SK-N-MC (cell line): ENCODE results near the gene PHLDA1.

ENCODE experiments used
- DNase-seq: peaks from one replicate; pipeline ENCODE4 v3.0.0-alpha.2; 2011; ENCODE audit warnings: low read depth, low spot score
- H3K27ac ChIP-seq: fragments of 200-600 bp; sonication (generic); 2 replicates; pipeline ENCODE4 v1.5.1; 2016; ENCODE audit warnings: mixed run types
- H3K36me3 ChIP-seq: fragments of 200-600 bp; sonication (generic); 2 replicates; pipeline ENCODE4 v1.6.1; 2017; ENCODE audit warnings: antibody characterized with exemption, low read length, mixed read lengths; ENCODE audit not compliant: insufficient read depth
- H3K4me3 ChIP-seq: fragments of 200-600 bp; sonication (generic); 2 replicates; pipeline ENCODE4 v1.5.1; 2016
- H3K9ac ChIP-seq: fragments of 200-600 bp; sonication (generic); 2 replicates; pipeline ENCODE4 v1.8.0; 2017; ENCODE audit warnings: mixed run types, mixed read lengths; ENCODE audit not compliant: insufficient read length
- H3K9me3 ChIP-seq: fragments of 200-600 bp; sonication (generic); 2 replicates; pipeline ENCODE4 v1.6.1; 2017; ENCODE audit warnings: low read depth, mild to moderate bottlenecking, antibody characterized with exemption, low read length, moderate library complexity, mixed read lengths
- EZH2 ChIP-seq: fragments of 200-600 bp; sonication (generic); IDR thresholded peaks from one replicate; pipeline ENCODE4 v1.6.1; 2017; ENCODE audit warnings: antibody characterized with exemption
- FOXP2 ChIP-seq: optimal IDR thresholded peaks from 2 replicates; pipeline ENCODE3; 2011; ENCODE audit warnings: mild to moderate bottlenecking, moderate library complexity; ENCODE audit not compliant: insufficient read depth; ENCODE audit errors: extremely low read length, control extremely low read depth
- POLR2AphosphoS5 ChIP-seq: IDR thresholded peaks from 2 replicates; pipeline ENCODE4 v1.6.1; 2012; ENCODE audit warnings: mild to moderate bottlenecking, low read depth, low read length, borderline replicate concordance

Gene PHLDA1

GRCh38 chr12:76024942-76025600, 6.5 kb downstream of the PHLDA1 start:
- TF ChIP-seq POLR2AphosphoS5 (no peak), FOXP2 (no peak), EZH2 (no peak)
- Histone ChIP-seq H3K27ac (no peak overlapping the region), H3K36me3 (no peaks in the 10 kb centered on the region), H3K9me3 (no peaks in the 10 kb centered on the region), H3K9ac (no peak overlapping the region), H3K4me3 (no peak overlapping the region)
- DNase-seq = no peak

DNA sequence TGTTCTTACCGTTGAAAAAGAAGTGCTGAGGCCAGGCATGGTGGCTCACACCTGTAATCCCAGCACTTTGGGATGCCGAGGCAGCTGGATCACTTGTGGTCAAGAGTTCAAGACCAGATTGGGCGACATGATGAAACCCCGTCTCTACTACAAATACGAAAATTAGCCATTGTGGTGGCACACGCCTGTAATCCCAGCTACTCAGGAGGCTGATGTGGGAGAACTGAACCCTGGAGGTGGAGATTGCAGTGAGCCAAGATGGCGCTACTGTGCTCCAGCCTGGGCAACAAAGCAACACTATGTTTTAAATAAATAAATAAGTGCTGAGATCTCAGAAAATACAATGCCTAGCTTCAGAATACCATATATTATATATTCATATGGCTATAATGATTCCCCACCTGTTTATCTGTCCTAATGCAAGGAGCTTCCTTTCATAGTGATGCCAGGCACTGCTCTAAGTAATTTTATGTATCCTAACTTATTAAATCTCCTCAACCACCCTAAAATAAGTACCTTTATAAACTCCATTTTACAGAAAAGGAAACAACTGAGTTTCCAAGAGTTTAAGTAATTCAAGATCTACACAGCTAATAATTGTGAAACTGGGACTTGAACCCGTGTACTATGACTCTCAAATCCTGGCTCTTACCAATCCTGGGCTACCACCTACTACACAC, 7.3 kb downstream of the PHLDA1 start:
- Histone ChIP-seq H3K9me3 (no peaks in the 10 kb centered on the region), H3K36me3 (no peaks in the 10 kb centered on the region), H3K27ac (no peak overlapping the region), H3K9ac (no peak overlapping the region), H3K4me3 (no peak overlapping the region)
- TF ChIP-seq FOXP2 (no peak), POLR2AphosphoS5 (no peak), EZH2 (no peak)
- DNase-seq = no peak

- no peak overlapping the region for H3K27ac ChIP-seq
- H3K9ac ChIP-seq = no peak overlapping the region
- TF ChIP-seq FOXP2 (no peak), POLR2AphosphoS5 (no peak), EZH2 (no peak)
Measured at GRCh38 chr12:76023069-76023690, 8.4 kb downstream of the PHLDA1 start.

DNA sequence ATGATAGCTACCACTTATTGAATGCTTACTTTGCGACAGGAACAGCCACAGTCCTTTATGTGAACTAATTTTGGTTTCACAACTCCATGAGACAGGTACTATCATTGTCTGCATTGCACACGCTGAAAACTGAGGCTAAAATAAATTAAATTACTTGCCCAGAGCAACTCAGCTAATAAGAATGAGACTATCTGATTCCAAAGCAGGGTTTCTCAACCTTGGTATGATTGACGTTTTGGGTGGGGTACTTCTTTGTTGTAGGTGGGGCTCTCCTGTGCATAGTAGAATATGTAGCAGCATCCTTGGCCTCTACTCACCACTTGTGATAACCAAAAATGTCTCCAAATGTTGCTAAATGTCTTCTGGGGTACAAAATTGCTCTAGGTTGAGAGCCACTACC, 9.1 kb downstream of the PHLDA1 start:
- no peak for DNase-seq
- Histone ChIP-seq H3K27ac (no peak overlapping the region), H3K4me3 (no peak overlapping the region)

More at GRCh38 chr12:76023069-76023690, 8.4 kb downstream of the PHLDA1 start:
- H3K9me3 ChIP-seq = no peaks in the 10 kb centered on the region
- H3K36me3 ChIP-seq = no peaks in the 10 kb centered on the region
- no peak for DNase-seq
- no peak overlapping the region for H3K4me3 ChIP-seq

DNA sequence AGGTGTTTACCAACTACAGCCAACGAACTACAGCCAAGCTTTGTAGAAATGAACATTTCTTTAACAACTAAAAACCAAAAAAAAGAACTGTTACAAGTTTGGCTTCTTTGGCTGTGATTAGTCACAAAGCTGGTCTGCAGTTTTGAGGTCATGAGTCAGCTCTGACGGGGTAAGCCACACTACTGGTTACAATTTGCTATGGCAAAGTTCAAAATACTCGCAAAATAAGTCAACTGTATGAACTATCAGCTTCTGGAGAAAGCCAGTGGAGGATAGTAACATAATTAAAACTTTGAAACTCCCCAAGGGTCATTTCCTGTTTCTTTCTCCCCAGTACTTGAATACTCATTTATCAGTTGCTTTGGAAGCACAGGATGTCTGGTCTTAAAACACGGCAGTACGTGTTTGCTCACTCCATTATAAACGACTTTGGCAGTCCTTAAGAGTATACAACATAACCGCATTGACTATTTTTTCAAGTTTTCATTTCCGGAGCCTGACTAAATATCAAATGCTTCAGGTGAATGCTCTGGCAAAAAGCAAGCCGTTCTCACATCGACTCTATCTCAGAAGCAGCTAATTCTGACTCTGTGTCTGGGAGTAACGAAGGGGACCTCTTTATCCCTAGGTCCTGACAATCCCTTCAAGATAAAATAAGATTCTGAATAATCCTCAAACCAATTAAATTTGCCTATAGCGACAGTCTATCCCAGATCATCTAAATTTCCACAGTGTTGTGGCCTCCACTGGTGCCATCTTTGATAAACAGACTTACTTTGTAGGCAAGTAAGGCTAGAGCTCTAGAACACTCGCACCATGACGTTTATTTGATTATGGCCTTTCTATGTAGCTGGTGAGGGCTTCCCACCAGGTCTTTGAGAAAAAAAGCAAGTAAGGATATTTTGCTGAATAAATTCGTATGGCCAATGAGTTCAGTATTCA, 10.6 kb downstream of the PHLDA1 start:
- Histone ChIP-seq H3K36me3 (no peaks in the 10 kb centered on the region), H3K9ac (no peak overlapping the region), H3K27ac (no peak overlapping the region), H3K4me3 (peak overlapping the region; percentile 47), H3K9me3 (no peaks in the 10 kb centered on the region)
- DNase-seq = peak; percentile 82
- TF ChIP-seq FOXP2 (no peak), POLR2AphosphoS5 (peak; percentile 66; the same call in 1 of the 2 replicates)

More for the DNA sequence above, 9.1 kb downstream of the PHLDA1 start:
- H3K36me3 ChIP-seq = no peaks in the 10 kb centered on the region
- no peaks in the 10 kb centered on the region for H3K9me3 ChIP-seq
- no peak overlapping the region for H3K9ac ChIP-seq
- no peak for TF ChIP-seq EZH2
- no peak for TF ChIP-seq FOXP2
- TF ChIP-seq POLR2AphosphoS5 = no peak

- Histone ChIP-seq H3K4me3 (peak overlapping the region; percentile 47), H3K36me3 (no peaks in the 10 kb centered on the region), H3K9me3 (no peaks in the 10 kb centered on the region), H3K9ac (no peak overlapping the region), H3K27ac (no peak overlapping the region)
- DNase-seq = no peak
- TF ChIP-seq EZH2 (no peak), POLR2AphosphoS5 (no peak), FOXP2 (no peak)
Measured at GRCh38 chr12:76020281-76020680, 11.3 kb downstream of the PHLDA1 start.

DNA sequence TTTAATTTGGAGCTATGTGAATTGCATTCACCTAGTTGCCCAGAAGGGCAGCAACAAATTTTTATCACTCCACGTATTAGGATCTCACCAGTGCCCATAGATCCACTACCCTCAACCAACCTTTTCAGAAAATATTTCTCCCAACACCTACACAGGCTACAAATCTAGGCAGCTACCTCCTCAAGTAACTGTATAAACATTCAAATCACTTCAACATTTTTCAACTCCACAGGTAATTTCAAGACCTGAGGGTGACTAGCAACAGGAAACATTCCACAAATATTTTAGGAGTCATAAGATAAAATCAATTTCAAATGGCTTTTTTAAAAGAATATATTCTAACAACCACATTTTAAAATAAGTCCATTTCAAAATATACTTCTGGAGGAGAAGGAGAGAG, 12.9 kb downstream of the PHLDA1 start:
- TF ChIP-seq EZH2 (no peak), POLR2AphosphoS5 (no peak), FOXP2 (no peak)
- no peaks in the 10 kb centered on the region for H3K36me3 ChIP-seq
- H3K9me3 ChIP-seq = no peaks in the 10 kb centered on the region
- no peak overlapping the region for H3K9ac ChIP-seq
- no peak for DNase-seq
- no peak overlapping the region for H3K4me3 ChIP-seq
- H3K27ac ChIP-seq = no peak overlapping the region
